CD4-positive, alpha-beta T cell treated with Interleukin-17A for 4 hours (primary cell): Measurements from ENCODE around the gene TTC34.
A peak's percentile ranks its signal among the peaks of the same experiment; 100 is the strongest.
"Not testable (repeated sequence)": the region's sequence is repeated elsewhere in the genome, so short reads cannot be mapped to it uniquely, and the experiment has no call there.

Experiments
- DNase-seq: peaks from one replicate; pipeline ENCODE4 v3.0.0-alpha.2; 2020; ENCODE audit warnings: mixed read lengths

TTC34 gene

GRCh38 chr1:2655598-2656434 is 145.7 kb downstream of the TTC34 start:
- DNase-seq = not testable (repeated sequence)

DNA sequence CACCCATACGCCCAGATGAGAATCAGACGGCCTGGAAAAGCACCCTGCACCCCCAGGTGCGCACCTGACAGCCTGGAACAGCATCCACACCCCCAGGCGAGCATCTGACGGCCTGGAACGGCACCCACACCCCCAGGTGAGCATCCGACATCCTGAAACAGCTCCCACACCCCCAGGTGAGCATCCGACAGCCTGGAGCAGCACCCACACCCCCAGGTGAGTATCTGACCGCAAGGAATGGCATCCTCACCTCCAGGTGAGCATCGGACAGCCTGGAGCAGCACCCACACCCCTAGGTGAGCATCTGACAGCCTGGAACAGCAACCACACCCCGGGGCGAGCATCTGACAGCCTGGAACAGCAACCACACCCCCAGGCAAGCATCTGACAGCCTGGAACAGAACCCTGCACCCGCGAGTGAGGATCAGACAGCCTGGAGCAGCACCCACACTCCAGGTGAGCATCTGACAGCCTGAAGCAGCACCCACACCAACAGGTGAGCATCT is 147.0 kb downstream of the TTC34 start:
- DNase-seq = not testable (repeated sequence)

DNA sequence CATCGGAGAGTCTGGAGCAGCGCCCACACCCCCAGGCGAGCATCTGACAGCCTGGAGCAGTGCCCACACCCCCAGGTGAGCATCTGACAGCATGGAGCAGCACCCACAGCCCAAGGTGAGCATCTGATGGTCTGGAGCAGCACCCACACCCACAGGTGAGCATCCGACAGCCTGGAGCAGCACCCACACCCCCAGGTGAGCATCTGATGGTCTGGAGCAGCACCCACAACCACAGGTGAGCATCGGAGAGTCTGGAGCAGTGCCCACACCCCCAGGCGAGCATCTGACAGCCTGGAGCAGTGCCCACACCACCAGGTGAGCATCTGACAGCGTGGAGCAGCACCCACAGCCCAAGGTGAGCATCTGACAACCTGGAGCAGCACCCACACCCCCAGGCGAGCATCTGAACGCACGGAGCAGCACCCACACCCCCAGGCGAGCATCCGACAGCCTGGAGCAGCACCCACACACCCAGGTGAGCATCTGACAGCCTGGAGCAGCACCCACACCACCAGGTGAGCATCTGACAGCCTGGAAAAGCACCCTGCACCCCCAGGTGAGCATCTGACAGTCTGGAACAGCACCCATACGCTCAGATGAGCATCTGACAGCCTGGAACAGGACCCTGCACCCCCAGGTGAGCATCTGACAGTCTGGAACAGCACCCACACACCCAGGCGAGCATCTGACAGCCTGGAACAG is 147.6 kb downstream of the TTC34 start:
- not testable (repeated sequence) for DNase-seq

DNA sequence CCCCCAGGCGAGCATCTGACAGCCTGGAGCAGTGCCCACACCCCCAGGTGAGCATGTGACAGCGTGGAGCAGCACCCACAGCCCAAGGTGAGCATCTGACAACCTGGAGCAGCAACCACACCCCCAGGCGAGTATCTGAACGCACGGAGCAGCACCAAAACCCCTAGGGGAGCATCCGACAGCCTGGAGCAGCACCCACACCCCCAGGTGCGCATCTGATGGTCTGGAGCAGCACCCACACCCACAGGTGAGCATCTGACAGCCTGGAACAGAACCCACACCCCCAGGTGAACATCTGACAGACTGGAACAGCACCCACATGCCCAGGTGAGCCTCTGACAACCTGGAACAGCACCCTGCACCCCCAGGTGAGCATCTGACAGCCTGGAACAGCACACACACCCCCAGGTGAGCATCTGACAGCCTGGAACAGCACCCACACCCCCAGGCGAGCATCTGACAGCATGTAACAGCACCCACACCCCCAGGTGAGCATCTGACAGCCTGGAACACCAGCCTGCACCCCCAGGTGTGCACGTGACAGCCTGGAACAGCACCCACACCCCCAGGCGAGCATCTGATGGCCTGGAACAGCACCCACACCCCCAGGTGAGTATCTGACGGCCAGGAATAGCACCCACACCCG is 148.4 kb downstream of the TTC34 start:
- not testable (repeated sequence) for DNase-seq

DNA sequence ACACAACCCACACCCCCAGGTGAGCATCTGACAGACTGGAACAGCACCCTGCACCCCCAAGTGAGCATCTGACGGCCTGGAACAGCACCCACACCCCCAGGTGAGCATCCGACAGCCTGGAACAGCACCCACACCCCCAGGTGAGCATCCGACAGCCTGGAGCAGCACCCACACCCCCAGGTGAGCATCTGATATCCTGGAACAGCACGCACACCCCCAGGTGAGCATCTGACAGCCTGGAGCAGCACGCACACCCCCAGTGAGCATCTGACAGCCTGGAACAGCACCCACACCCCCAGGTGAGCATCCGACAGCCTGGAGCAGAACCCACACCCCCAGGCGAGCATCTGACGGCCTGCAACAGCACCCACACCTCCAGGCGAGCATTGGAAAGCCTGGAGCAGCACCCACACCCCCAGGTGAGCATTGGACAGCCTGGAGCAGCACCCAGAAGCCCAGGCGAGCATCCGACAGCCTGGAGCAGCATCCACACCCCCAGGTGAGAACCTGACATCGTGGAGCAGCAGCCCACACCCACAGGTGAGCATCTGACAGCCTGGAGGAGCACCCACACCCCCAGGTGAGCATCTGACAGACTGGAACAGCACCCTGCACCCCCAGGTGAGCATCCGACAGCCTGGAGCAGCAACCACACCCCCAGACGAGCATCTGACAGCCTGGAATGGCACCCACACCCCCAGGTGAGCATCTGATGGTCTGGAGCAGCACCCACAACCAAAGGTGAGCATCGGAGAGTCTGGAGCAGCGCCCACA is 149.2 kb downstream of the TTC34 start:
- not testable (repeated sequence) for DNase-seq

DNA sequence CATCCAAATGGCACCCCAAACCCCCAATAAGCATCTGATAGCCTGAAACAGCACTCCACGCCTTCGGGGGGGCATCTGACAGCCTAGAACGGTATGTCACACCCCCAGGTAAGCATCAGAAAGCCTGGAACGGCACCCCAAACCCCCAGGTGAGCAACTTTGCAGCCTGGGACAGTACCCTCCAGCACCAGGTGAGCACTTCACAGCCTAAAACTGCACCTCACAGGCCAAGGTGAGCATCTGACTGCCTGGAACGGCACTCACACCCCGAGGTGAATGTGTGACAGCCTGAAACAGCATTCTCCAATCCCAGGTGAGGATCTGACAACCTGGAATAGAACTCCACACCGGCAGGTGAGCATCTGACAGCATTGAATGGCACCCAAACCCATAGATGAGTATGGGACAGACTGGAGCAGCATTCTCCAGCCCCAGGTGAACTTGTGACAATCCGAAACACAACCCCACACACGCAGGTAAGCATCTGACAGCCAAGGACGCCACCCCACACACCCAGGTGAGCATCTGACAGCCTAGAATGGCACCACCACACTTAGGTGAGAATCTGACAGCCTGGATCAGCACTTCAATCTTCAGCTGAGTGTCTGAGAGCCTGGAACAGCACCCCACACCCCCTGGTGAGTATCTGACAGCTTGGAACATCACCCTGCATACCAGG is 150.4 kb downstream of the TTC34 start:
- no peak for DNase-seq

- DNase-seq = no peak
Observed at GRCh38 chr1:2646837-2647236, 154.7 kb downstream of the TTC34 start.

- DNase-seq = no peak
Observed at GRCh38 chr1:2645776-2646175, 155.7 kb downstream of the TTC34 start.

GRCh38 chr1:2645143-2645542 is 156.3 kb downstream of the TTC34 start:
- no peak for DNase-seq

DNA sequence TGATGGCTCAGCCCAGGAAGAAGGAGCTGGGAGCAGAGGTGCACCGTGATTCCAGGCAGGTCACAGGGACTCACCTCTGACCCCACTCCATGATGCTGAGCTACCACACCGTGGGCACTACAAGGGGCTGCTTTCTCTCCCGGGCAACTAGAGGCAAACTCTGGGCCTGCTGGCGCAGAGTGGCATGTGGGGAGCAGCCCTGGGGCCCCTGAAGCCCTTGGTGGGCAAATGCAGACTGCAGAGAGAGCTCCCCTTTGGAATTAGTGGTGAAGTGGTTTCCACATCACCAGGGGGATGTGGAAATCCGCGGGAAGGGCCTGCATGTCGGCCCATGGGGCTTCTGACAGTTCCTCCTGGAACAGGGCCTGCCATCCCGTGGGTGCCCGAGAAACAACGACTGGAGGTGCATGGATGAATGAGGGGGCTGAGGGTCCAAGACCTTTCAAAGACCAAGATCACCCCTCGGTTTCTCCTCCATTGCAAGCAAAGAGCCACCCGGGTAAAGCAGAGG is 156.8 kb downstream of the TTC34 start:
- DNase-seq = no peak

GRCh38 chr1:2644171-2644570 is 157.3 kb downstream of the TTC34 start:
- DNase-seq = no peak

DNA sequence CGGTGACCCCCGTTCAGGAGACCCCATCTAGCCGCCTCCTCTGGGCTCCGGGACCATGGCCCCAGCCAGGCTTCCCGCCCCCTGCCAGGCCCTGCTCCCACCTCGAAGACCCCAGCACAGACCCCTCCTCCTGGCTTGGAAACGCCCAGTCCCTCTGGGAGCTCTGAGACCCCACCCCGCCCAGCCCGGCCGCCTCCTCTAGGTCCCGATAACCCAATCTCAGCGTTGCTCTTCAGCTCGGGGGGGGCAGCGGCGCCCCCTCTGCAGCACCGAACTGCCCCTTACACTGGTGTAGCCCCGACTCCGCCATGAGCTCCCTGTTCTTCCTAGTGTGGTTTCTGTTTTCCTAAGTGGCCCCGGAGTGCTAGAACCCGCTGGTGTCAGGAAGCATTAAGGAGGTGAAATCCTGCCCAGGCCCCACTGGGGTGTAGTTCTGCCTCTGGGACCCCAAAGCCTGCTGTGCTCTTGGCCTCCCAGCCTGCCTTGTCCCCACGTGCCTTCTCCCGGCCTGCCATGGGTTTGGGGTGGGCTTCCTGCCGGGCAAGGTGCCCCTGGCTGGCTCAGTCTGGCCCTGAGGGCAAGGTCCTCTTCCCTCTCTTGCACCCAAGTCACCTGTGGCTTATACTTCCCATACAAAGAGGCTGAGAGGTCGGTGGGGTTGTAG is 157.9 kb downstream of the TTC34 start:
- no peak for DNase-seq

- peak; percentile 96 for DNase-seq
Observed at GRCh38 chr1:2642560-2643413, 158.7 kb downstream of the TTC34 start.

- DNase-seq = no peak
Observed at GRCh38 chr1:2642131-2642559, 159.3 kb downstream of the TTC34 start.

- DNase-seq = no peak
Observed at GRCh38 chr1:2641381-2642130, 159.9 kb downstream of the TTC34 start.

- no peak for DNase-seq
Observed at GRCh38 chr1:2640626-2641025, 160.9 kb downstream of the TTC34 start.

- no peak for DNase-seq
Observed at GRCh38 chr1:2639607-2640521, 161.6 kb downstream of the TTC34 start.

GRCh38 chr1:2639203-2639602 is 162.3 kb downstream of the TTC34 start:
- DNase-seq = no peak
